Activated CD8-positive, alpha-beta T cell treated with anti-CD3 and anti-CD28 coated beads, Interleukin-2, amount 10 ng/mL, durations not matched to agents 7 days and 5 days (primary cell): ENCODE measurements around the gene ZNF776. TPM values are rescaled to one million over a fixed set of nuclear protein-coding genes. Genes with fewer than 3 reads are reported as not detected.
A peak's percentile ranks its signal among the peaks of the same experiment; 100 is the strongest.

ENCODE experiments used
- ATAC-seq: fragments of 150-1000 bp; cut with Tn5 transposase; one replicate; pipeline ENCODE4 v1.10.0; 2021; ENCODE audit warnings: moderate library complexity
- CTCF ChIA-PET: fragments of 350-600 bp; sonication (Branson Sonifier 250); formaldehyde crosslinking; loops from one replicate; lab custom pipeline; 2021; ENCODE audit warnings: antibody characterized with exemption; lab: Charles Lee
- POLR2A ChIA-PET: fragments of 350-600 bp; sonication (Branson Sonifier 250); formaldehyde crosslinking; loops from one replicate; lab custom pipeline; 2021; ENCODE audit warnings: antibody characterized with exemption; lab: Charles Lee
- DNase-seq: peaks from one replicate; pipeline ENCODE4 v3.0.0-alpha.2; 2020
- H3K27ac Mint-ChIP-seq: one replicate; pipeline ENCODE4 v1.8.0; 2021; ENCODE audit warnings: mild to moderate bottlenecking, mixed read lengths
- H3K27me3 Mint-ChIP-seq: one replicate; pipeline ENCODE4 v1.8.0; 2021; ENCODE audit warnings: low read depth, mixed read lengths
- H3K36me3 Mint-ChIP-seq: one replicate; pipeline ENCODE4 v1.8.0; 2021; ENCODE audit warnings: low read depth, mixed read lengths
- H3K4me1 Mint-ChIP-seq: one replicate; pipeline ENCODE4 v1.8.0; 2021; ENCODE audit warnings: low read depth, mixed read lengths
- H3K4me3 Mint-ChIP-seq: one replicate; pipeline ENCODE4 v1.8.0; 2021; ENCODE audit warnings: mild to moderate bottlenecking, mixed read lengths
- H3K9me3 Mint-ChIP-seq: one replicate; pipeline ENCODE4 v1.8.0; 2022; ENCODE audit warnings: mixed read lengths; ENCODE audit not compliant: insufficient read depth
- total RNA-seq, 2 experiments: library from RNA; stranded (reverse); gene quantifications; one replicate each; pipeline ENCODE4 v1.2.3, GENCODE V29; 2021

The ZNF776 gene
- total RNA-seq, 2 experiments from 2014 or later = 15.7 to 16.6 TPM

GRCh38 chr19:57747472-57747807 lies 825 bp downstream of the ZNF776 start:
- CTCF ChIA-PET = no interaction called here
- Mint-ChIP-seq H3K4me1 (peaks cover 24% of the 10 kb centered on the region), H3K4me3 (peak overlapping the region; percentile 94), H3K27me3 (no peaks in the 10 kb centered on the region), H3K27ac (peak overlapping the region; percentile 98), H3K9me3 (peaks cover 46% of the 10 kb centered on the region), H3K36me3 (peaks cover 63% of the 10 kb centered on the region)
- ATAC-seq (no peak), DNase-seq (no peak)
- POLR2A ChIA-PET = interaction anchor here (0.5 to 2.1 kb wide), 13 partner anchors 9 to 312 kb away, joined by 3 to 9 read pairs (median 4); partner anchors contain the start of genes ZNF551, ZNF552, ZNF586 and ZNF671

DNA sequence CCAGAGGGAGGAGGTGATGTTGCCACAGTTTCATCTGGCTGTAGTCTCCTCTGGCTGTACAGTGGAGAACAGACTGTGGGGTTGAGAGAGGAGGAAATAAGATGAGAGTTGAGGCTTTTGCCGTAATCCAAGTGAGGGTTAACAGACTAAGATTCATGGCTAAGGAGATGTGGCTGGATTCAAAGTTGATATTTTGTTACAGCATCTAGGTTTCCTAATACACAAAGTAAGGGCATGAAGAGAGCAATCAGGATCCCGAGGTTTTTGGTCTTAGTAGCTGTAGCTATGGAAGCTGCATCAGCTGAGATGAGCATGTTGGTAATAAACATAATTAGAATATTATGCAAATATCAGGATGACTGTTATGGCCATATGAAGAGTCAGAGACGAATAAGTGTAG lies 1.4 kb downstream of the ZNF776 start:
- Mint-ChIP-seq H3K27me3 (no peaks in the 10 kb centered on the region), H3K4me1 (peaks cover 24% of the 10 kb centered on the region), H3K9me3 (peaks cover 50% of the 10 kb centered on the region), H3K36me3 (peaks cover 69% of the 10 kb centered on the region), H3K4me3 (peak overlapping the region; percentile 94), H3K27ac (no peak overlapping the region)
- DNase-seq = no peak
- ATAC-seq = no peak
- POLR2A ChIA-PET = interaction anchor here (0.6 to 2.1 kb wide), 2 partner anchors 20 to 67 kb away, joined by 4 to 6 read pairs; partner anchors contain the start of genes ZNF552 and ZNF671
- CTCF ChIA-PET = no interaction called here

DNA sequence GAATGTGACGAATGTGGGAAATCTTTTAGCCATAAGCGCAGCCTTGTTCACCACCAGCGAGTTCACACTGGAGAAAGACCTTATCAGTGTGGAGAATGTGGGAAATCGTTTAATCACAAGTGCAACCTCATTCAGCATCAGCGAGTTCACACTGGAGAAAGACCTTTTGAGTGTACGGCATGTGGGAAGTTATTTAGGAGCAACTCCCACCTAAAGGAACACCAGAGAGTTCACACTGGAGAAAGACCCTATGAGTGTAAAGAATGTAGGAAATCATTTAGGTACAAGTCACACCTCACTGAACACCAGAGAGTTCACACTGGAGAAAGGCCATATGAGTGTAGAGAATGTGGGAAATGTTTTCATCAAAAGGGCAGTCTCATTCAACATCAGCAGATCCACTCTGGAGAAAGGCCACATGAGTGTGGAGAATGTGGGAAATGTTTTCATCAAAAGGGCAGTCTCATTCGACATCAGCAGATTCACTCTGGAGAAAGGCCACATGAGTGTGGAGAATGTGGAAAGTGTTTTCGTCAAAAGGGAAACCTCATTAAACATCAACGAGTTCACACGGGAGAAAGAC lies 7.6 kb downstream of the ZNF776 start:
- ChIA-PET CTCF (no interaction called here), POLR2A (no interaction called here)
- peaks cover 96% of the 10 kb centered on the region for H3K36me3 Mint-ChIP-seq
- H3K4me3 Mint-ChIP-seq = no peak overlapping the region
- H3K27ac Mint-ChIP-seq = no peak overlapping the region
- ATAC-seq (no peak), DNase-seq (no peak)
- no peaks in the 10 kb centered on the region for H3K27me3 Mint-ChIP-seq
- peaks cover 45% of the 10 kb centered on the region for H3K9me3 Mint-ChIP-seq
- peaks cover 4% of the 10 kb centered on the region for H3K4me1 Mint-ChIP-seq

DNA sequence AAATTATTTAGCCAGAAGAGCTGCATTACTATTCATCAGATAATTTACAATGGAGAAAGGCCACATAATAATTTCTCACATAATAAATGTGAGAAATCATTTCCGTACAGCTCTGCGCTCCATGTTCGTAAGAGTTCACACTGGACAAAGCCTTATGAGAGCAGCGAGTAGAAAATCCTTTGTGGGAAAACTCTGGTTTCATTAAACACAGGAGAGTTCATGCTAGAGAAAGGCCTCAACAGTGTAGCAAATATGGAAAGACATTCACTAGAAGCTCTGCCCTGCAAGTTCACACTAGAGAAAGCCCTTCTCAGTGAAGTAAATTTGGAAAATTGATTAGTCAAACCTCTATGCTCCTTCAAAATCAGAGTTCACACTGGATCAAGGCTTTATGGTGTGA lies 8.4 kb downstream of the ZNF776 start:
- Mint-ChIP-seq H3K4me3 (no peak overlapping the region), H3K27me3 (no peaks in the 10 kb centered on the region), H3K9me3 (peaks cover 38% of the 10 kb centered on the region), H3K36me3 (peaks cover 96% of the 10 kb centered on the region), H3K27ac (no peak overlapping the region), H3K4me1 (no peaks in the 10 kb centered on the region)
- ChIA-PET POLR2A (no interaction called here), CTCF (no interaction called here)
- no peak for ATAC-seq
- no peak for DNase-seq

DNA sequence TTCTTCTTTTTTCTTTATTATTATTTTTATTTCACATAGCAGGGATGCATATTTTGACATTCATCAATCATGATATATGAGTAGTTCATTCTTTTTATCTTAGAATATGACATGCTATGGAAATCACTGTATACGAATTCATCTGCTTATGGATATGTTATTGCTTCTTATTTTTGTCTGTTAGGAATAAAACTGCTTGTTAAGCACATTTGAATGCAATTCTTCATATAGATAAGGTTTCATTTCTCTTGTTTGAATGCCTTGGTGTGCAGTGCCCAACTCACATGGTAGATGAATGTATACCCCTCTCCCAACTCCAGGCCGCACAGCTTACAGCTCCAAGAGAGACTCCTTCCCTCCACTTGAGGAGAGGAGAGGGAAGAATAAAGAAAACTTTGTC lies 11.3 kb downstream of the ZNF776 start:
- ChIA-PET POLR2A (no interaction called here), CTCF (no interaction called here)
- Mint-ChIP-seq H3K36me3 (peaks cover 83% of the 10 kb centered on the region), H3K27me3 (no peaks in the 10 kb centered on the region), H3K4me1 (no peaks in the 10 kb centered on the region), H3K4me3 (no peak overlapping the region), H3K27ac (no peak overlapping the region), H3K9me3 (peaks cover 20% of the 10 kb centered on the region)
- no peak for ATAC-seq
- DNase-seq = no peak

DNA sequence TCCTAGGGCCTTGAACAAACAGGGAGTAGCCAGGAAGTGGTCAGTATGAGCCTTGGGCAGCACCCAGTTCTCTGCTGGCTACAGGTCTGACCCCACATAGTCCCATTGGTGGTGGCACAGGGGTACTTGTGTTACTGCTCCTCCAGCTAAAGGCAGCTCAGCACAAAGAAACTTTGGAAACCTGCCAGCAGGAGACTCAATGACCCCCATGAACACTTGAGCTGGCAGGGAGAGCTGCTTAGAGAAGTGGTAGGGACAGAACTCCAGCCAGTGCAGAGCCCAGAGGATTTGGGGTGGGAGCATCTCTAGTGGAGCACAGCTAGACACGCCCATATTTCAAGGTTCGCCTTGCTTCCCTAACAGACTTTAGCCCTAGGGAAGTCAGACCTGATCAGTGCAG lies 12.5 kb downstream of the ZNF776 start:
- no peaks in the 10 kb centered on the region for H3K27me3 Mint-ChIP-seq
- no peaks in the 10 kb centered on the region for H3K4me1 Mint-ChIP-seq
- no peak for DNase-seq
- peaks cover 19% of the 10 kb centered on the region for H3K9me3 Mint-ChIP-seq
- no peak for ATAC-seq
- no peak overlapping the region for H3K27ac Mint-ChIP-seq
- CTCF ChIA-PET = no interaction called here
- POLR2A ChIA-PET = no interaction called here
- no peak overlapping the region for H3K4me3 Mint-ChIP-seq
- peaks cover 80% of the 10 kb centered on the region for H3K36me3 Mint-ChIP-seq

GRCh38 chr19:57769345-57770131 lies 22.9 kb downstream of the ZNF776 start, which contains the start of gene ZNF586:
ZNF586 (plus strand) TSS chr19:57769676; CDS start chr19:57769843, 167 bp downstream.
- DNase-seq (peak; percentile 94), ATAC-seq (peak; percentile 98)
- peaks cover 62% of the 10 kb centered on the region for H3K36me3 Mint-ChIP-seq
- peaks cover 37% of the 10 kb centered on the region for H3K4me1 Mint-ChIP-seq
- H3K27me3 Mint-ChIP-seq = no peaks in the 10 kb centered on the region
- H3K4me3 Mint-ChIP-seq = peak within 1 kb of the TSS; percentile 92
- ChIA-PET POLR2A (interaction anchor here (0.8 to 1.7 kb wide), 3 partner anchors 22 to 81 kb away, joined by 3 to 9 read pairs (median 4); partner anchors contain the start of gene ZNF776), CTCF (interaction anchor here (0.7 to 1.2 kb wide), 2 partner anchors 50 to 510 kb away, joined by 3 read pairs; no protein-coding TSS in a partner anchor)
- H3K27ac Mint-ChIP-seq = peak within 1 kb of the TSS; percentile 97
- peaks cover 30% of the 10 kb centered on the region for H3K9me3 Mint-ChIP-seq

DNA sequence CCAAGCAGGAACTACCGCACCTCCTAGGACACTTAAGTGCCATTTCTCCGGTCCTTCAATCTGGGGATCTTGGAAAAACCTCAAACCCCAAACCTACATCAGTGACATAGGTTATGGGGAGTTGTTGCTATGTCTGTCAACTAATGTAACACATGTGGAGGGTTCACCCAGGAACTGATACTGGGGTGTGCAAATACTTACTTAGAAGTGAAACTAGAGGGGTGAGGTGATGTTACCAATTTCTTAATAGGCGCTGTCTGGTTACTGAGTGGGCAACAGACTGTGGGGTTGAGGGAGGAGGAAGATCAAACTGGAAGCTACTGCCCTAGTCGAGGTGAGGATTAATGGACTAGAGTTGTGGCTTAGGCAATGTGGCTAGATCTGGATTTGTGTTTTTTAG lies 24.8 kb downstream of the ZNF776 start:
- ChIA-PET CTCF (no interaction called here), POLR2A (interaction anchor here (0.6 to 1.4 kb wide), 2 partner anchors 9 to 146 kb away, joined by 3 read pairs; no protein-coding TSS in a partner anchor)
- Mint-ChIP-seq H3K36me3 (peaks cover 73% of the 10 kb centered on the region), H3K27ac (no peak overlapping the region), H3K4me3 (no peak overlapping the region), H3K27me3 (no peaks in the 10 kb centered on the region), H3K4me1 (peaks cover 39% of the 10 kb centered on the region), H3K9me3 (peaks cover 32% of the 10 kb centered on the region)
- no peak for ATAC-seq
- no peak for DNase-seq

- H3K4me1 Mint-ChIP-seq = peaks cover 39% of the 10 kb centered on the region
- no peaks in the 10 kb centered on the region for H3K27me3 Mint-ChIP-seq
- DNase-seq (no peak), ATAC-seq (no peak)
- ChIA-PET CTCF (no interaction called here), POLR2A (no interaction called here)
- H3K9me3 Mint-ChIP-seq = peaks cover 40% of the 10 kb centered on the region
- H3K4me3 Mint-ChIP-seq = no peak overlapping the region
- peak overlapping the region; percentile 7 for H3K27ac Mint-ChIP-seq
- H3K36me3 Mint-ChIP-seq = peaks cover 82% of the 10 kb centered on the region
Observed at GRCh38 chr19:57773488-57773887, 26.9 kb downstream of the ZNF776 start.

DNA sequence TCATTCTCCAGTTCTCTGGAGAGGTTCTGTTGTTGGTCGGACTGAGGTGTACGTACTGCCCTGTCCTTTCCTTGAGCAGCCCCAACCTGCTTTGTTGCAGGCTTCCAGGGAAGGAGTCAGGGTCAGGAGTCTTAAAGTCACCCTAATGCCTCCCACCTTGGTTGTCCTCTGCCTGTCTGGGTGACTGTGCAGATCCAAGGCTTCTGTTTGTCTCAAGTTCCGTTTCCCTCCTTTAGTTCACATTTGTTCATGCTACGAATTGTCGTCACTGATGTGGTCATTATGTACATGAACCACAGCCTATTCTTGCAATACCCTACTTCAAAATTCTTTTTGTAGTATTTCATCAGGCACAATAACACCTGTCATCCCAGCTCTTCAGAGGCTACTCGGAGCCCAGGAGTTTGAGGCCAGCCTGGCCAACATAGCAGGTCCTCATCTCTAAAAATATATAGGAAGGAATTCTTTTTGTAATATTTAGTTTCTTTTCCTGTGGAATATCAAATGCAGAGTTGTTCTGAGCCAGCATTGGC lies 30.2 kb downstream of the ZNF776 start:
- ATAC-seq = no peak
- peaks cover 90% of the 10 kb centered on the region for H3K36me3 Mint-ChIP-seq

DNA sequence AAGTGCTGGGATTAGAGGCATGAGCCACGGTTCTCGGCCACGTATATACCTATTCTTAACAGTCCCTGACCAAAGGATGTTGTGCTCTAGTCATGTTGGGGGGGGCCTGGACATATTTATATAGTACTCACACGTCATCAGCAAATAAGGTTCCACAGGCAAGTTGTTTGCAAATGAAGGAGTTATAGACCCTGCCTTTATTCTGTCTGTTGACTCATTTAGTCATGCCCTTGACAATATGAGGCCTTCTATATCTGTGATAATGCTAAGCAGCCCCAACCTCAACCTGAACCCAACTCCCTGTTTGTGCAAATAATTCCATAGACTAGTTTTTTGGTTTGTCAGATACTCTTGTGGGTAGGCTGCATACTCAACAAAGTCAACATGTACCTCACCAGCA lies 31.7 kb downstream of the ZNF776 start:
- ChIA-PET CTCF (no interaction called here), POLR2A (no interaction called here)
- no peak for DNase-seq
- Mint-ChIP-seq H3K4me3 (no peak overlapping the region), H3K36me3 (peaks cover 85% of the 10 kb centered on the region), H3K27me3 (no peaks in the 10 kb centered on the region), H3K4me1 (peaks cover 7% of the 10 kb centered on the region), H3K27ac (no peak overlapping the region), H3K9me3 (peaks cover 66% of the 10 kb centered on the region)
- ATAC-seq = no peak

More for the DNA sequence above, 30.2 kb downstream of the ZNF776 start:
- ChIA-PET CTCF (no interaction called here), POLR2A (interaction anchor here (0.6 kb wide), 1 partner anchor 42 kb away, joined by 3 read pairs; no protein-coding TSS in a partner anchor)
- Mint-ChIP-seq H3K27ac (no peak overlapping the region), H3K9me3 (peaks cover 70% of the 10 kb centered on the region), H3K27me3 (no peaks in the 10 kb centered on the region), H3K4me1 (peaks cover 18% of the 10 kb centered on the region), H3K4me3 (no peak overlapping the region)
- DNase-seq = no peak
